ENCODE data around the gene IL20. TPM values are rescaled to one million over a fixed set of nuclear protein-coding genes. Genes with fewer than 3 reads are reported as not detected.

The IL20 gene
- total RNA-seq, 2 experiments from 2014 or later = not detected

DNA sequence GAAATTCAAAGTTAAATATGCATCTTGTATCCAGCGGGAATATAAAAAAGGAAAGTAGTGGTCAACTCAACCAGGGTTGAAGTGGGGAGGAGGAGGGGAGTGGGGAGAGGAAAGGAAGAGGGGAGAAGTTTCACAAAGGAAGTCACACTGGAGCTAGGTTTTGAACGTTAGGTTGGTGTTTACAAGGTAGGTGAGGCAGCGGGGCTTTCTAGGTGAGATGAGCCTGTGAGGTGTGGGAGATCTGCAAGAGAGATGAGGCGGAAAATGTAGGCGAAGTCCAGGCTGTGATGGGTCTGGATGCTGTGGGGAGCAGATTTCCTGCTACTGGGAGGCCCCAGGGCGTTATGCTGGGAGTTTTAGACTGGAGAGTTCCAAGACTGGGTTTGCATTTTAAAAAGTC is 36.1 kb upstream of the IL20 start:
- ChIA-PET CTCF (ENCODE audit: unreplicated experiment) (no interaction called here), POLR2A (interaction anchor here (0.6 kb wide), 1 partner anchor 429 kb away, joined by 3 read pairs; no protein-coding TSS in a partner anchor)
- no peak overlapping the region for H3K27ac ChIP-seq (ENCODE audit: low read depth, low read length, poor library complexity, severe bottlenecking)
- no peaks in the 10 kb centered on the region for H3K9me2 ChIP-seq (ENCODE audit: insufficient read depth, low read length)
- H3K36me3 ChIP-seq (ENCODE audit: insufficient read depth, low read length) = no peaks in the 10 kb centered on the region
- no peak overlapping the region for H2AFZ ChIP-seq (ENCODE audit: low read length)
- peak; percentile 45 for DNase-seq (ENCODE audit: low spot score)
- no peaks in the 10 kb centered on the region for H3K9me3 ChIP-seq (ENCODE audit: low read length)
- H4K20me1 ChIP-seq (ENCODE audit: insufficient read depth, low read length) = no peaks in the 10 kb centered on the region
- peaks cover 20% of the 10 kb centered on the region for H3K4me1 ChIP-seq (ENCODE audit: insufficient read depth, low read length, poor library complexity, severe bottlenecking)
- no TSS peak for BruUV-seq (replicated peaks)
- peak overlapping the region; percentile 47 for H3K4me2 ChIP-seq (ENCODE audit: low read length)
- H3K79me2 ChIP-seq (ENCODE audit: insufficient read depth, low read depth, low read length) = no peaks in the 10 kb centered on the region
- intact Hi-C loops (cut with micrococcal nuclease; ENCODE audit: unreplicated experiment) = no loop called here
- TF ChIP-seq, protein P1, sequence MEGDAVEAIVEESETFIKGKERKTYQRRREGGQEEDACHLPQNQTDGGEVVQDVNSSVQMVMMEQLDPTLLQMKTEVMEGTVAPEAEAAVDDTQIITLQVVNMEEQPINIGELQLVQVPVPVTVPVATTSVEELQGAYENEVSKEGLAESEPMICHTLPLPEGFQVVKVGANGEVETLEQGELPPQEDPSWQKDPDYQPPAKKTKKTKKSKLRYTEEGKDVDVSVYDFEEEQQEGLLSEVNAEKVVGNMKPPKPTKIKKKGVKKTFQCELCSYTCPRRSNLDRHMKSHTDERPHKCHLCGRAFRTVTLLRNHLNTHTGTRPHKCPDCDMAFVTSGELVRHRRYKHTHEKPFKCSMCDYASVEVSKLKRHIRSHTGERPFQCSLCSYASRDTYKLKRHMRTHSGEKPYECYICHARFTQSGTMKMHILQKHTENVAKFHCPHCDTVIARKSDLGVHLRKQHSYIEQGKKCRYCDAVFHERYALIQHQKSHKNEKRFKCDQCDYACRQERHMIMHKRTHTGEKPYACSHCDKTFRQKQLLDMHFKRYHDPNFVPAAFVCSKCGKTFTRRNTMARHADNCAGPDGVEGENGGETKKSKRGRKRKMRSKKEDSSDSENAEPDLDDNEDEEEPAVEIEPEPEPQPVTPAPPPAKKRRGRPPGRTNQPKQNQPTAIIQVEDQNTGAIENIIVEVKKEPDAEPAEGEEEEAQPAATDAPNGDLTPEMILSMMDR (conservative IDR thresholded peaks at IDR 0.05; ENCODE audit: low read length) = no peak
- no peak for TF ChIP-seq EZH2phosphoT487 (IDR thresholded peaks at IDR 0.05; ENCODE audit: borderline replicate concordance, low read depth, low read length)
- H3K4me3 ChIP-seq (ENCODE audit: low read depth, low read length, poor library complexity, severe bottlenecking) = no peak overlapping the region

DNA sequence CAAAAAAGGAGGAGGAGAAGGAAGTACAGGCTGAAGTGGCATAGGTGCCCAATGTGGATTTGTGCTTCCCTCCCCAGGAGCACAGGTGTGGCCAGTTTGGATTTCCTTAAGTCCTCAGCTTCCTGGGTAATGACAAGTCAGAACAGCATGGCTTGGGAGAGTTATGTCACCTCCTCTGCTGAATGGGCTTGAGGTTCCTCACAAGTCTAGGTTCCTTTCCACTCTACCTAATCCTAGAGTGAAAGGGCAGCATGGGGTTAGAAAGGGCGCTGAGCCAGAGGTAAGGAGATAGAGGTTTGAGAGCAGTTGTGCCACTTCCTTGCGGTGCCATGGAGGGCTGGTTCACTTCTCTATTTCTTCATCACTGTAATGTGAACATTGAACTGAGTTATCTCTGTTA is 35.5 kb upstream of the IL20 start:
- Histone ChIP-seq H4K20me1 (ENCODE audit: insufficient read depth, low read length) (no peaks in the 10 kb centered on the region), H3K4me3 (ENCODE audit: low read depth, low read length, poor library complexity, severe bottlenecking) (no peak overlapping the region), H2AFZ (ENCODE audit: low read length) (no peak overlapping the region; the same call in 1 of the 2 replicates), H3K4me1 (ENCODE audit: insufficient read depth, low read length, poor library complexity, severe bottlenecking) (peaks cover 20% of the 10 kb centered on the region), H3K27ac (ENCODE audit: low read depth, low read length, poor library complexity, severe bottlenecking) (no peak overlapping the region), H3K36me3 (ENCODE audit: insufficient read depth, low read length) (no peaks in the 10 kb centered on the region), H3K9me3 (ENCODE audit: low read length) (no peaks in the 10 kb centered on the region), H3K79me2 (ENCODE audit: insufficient read depth, low read depth, low read length) (no peaks in the 10 kb centered on the region), H3K9me2 (ENCODE audit: insufficient read depth, low read length) (no peaks in the 10 kb centered on the region), H3K4me2 (ENCODE audit: low read length) (peak overlapping the region; percentile 47; the same call in 1 of the 2 replicates)
- ChIA-PET POLR2A (interaction anchor here (1.0 kb wide), 1 partner anchor 172 kb away, joined by 3 read pairs; no protein-coding TSS in a partner anchor), CTCF (ENCODE audit: unreplicated experiment) (no interaction called here)
- no TSS peak for BruUV-seq (replicated peaks)
- intact Hi-C loops (cut with micrococcal nuclease; ENCODE audit: unreplicated experiment) = no loop called here
- TF ChIP-seq EZH2phosphoT487 (IDR thresholded peaks at IDR 0.05; ENCODE audit: borderline replicate concordance, low read depth, low read length) = no peak
- TF ChIP-seq, protein P1 (conservative IDR thresholded peaks at IDR 0.05; ENCODE audit: low read length) = no peak
- DNase-seq (ENCODE audit: low spot score) = no peak

DNA sequence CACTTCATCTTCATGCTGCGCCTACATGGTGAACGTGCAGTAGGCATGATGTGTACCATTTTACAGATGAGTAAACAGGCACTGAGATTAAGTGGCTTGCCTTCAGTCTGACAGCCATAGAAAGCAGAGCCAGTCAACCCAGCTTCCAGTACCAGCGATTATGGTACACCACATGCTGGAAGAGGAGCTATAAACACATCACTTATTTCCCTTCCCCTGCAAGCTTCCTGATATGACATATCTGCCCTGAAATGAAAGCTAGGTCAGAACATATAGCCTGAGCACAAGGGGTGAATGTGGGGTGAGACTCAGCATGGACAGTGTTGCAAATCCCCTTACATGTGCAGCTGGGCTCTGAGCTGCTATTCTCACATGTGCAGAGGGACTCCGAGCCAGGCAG is 33.8 kb upstream of the IL20 start:
- ChIA-PET POLR2A (interaction anchor here (1.4 kb wide), 1 partner anchor 21 kb away, joined by 4 read pairs; no protein-coding TSS in a partner anchor), CTCF (ENCODE audit: unreplicated experiment) (no interaction called here)

More for the DNA sequence above, 33.8 kb upstream of the IL20 start:
- Histone ChIP-seq H2AFZ (ENCODE audit: low read length) (no peak overlapping the region), H3K36me3 (ENCODE audit: insufficient read depth, low read length) (no peaks in the 10 kb centered on the region), H3K4me1 (ENCODE audit: insufficient read depth, low read length, poor library complexity, severe bottlenecking) (peaks cover 20% of the 10 kb centered on the region), H4K20me1 (ENCODE audit: insufficient read depth, low read length) (no peaks in the 10 kb centered on the region), H3K9me3 (ENCODE audit: low read length) (no peaks in the 10 kb centered on the region), H3K27ac (ENCODE audit: low read depth, low read length, poor library complexity, severe bottlenecking) (no peak overlapping the region), H3K79me2 (ENCODE audit: insufficient read depth, low read depth, low read length) (no peaks in the 10 kb centered on the region), H3K4me2 (ENCODE audit: low read length) (no peak overlapping the region), H3K9me2 (ENCODE audit: insufficient read depth, low read length) (no peaks in the 10 kb centered on the region), H3K4me3 (ENCODE audit: low read depth, low read length, poor library complexity, severe bottlenecking) (no peak overlapping the region)
- no TSS peak for BruUV-seq (replicated peaks)
- DNase-seq (ENCODE audit: low spot score) = no peak
- intact Hi-C loops (cut with micrococcal nuclease; ENCODE audit: unreplicated experiment) = no loop called here
- no peak for TF ChIP-seq EZH2phosphoT487 (IDR thresholded peaks at IDR 0.05; ENCODE audit: borderline replicate concordance, low read depth, low read length)
- TF ChIP-seq, protein P1 (conservative IDR thresholded peaks at IDR 0.05; ENCODE audit: low read length) = no peak

All from OCI-LY7 (cell line).